Measurements from ENCODE around the gene SLC6A1. TPM values are rescaled to one million over a fixed set of nuclear protein-coding genes. Genes with fewer than 3 reads are reported as not detected.

The SLC6A1 gene
- total and polyA plus RNA-seq, 2 of the 4 experiments (the other 2 are of a cell fraction) = 0.02 TPM; not detected in 1

DNA sequence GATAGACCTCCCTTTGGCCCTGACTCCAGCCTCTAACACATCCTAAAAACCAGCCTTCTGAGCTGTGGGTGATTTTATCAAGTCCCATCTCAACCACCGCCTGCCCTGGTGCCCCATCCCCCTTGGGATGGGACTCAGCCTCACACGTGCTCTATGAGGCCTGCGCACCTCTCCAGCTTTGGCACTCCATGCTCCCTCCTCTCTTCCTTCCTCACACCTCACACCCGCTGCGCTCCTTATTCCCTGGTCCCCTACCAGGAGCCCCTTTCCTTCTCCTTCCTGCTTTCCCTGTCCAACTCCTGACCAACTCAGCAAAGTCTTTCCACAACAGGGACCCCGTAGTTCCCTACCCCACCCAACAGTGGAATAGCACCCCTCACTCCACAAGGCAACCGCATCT lies 18.4 kb upstream of the SLC6A1 start:
- dilution Hi-C loops (cut with HindIII; ENCODE audit: low sequenced_read_pairs, unreplicated experiment) = no loop called here
- Histone ChIP-seq H4K5ac (ENCODE audit: low read depth, low read length) (no peak overlapping the region), H2AFZ (replicated peaks; ENCODE audit: low read length, poor library complexity) (no peak overlapping the region), H3K23ac (ENCODE audit: low read depth, low read length) (no peak overlapping the region), H3K27me3 (ENCODE audit: control insufficient read depth, insufficient read depth, low read length) (peaks cover 17% of the 10 kb centered on the region), H3K18ac (ENCODE audit: low read depth, low read length) (no peak overlapping the region), H3K27ac (ENCODE audit: insufficient read depth, low read length) (no peak overlapping the region), H4K8ac (ENCODE audit: low read depth in 2 of 2, low read length in 2 of 2) (no peak overlapping the region), H2BK5ac (ENCODE audit: low read depth, low read length, poor library complexity, severe bottlenecking) (no peak overlapping the region), H3K4me2 (ENCODE audit: low read depth, low read length) (no peak overlapping the region), H3K79me1 (ENCODE audit: low read depth in 1 of 2, low read length in 2 of 2) (no peaks in the 10 kb centered on the region), H3K9ac (ENCODE audit: low read depth, low read length) (no peak overlapping the region), H3K9me3 (ENCODE audit: control insufficient read depth, insufficient read depth, low read length) (no peaks in the 10 kb centered on the region), H3K4ac (ENCODE audit: low read depth, low read length) (no peak overlapping the region), H4K20me1 (ENCODE audit: insufficient read depth, low read length) (no peaks in the 10 kb centered on the region), H2BK120ac (ENCODE audit: low read depth, low read length) (no peak overlapping the region), H2BK20ac (ENCODE audit: low read depth, low read length) (no peak overlapping the region), H3K4me1 (ENCODE audit: control insufficient read depth, insufficient read depth, low read length) (no peaks in the 10 kb centered on the region), H3K9me1 (ENCODE audit: insufficient read depth, low read length) (no peaks in the 10 kb centered on the region; the same call in 1 of the 2 replicates), H3K36me3 (ENCODE audit: control insufficient read depth, insufficient read depth, low read length) (no peaks in the 10 kb centered on the region), H2AK9ac (replicated peaks; ENCODE audit: low read depth, low read length, poor library complexity) (no peak overlapping the region), H3K56ac (ENCODE audit: extremely low read depth, insufficient read depth, low read length) (no peak overlapping the region), H4K91ac (ENCODE audit: insufficient read depth, low read depth, low read length) (no peak overlapping the region), H3K4me3 (ENCODE audit: insufficient read depth, low read depth, low read length) (no peak overlapping the region), H2BK15ac (ENCODE audit: low read depth, low read length) (no peak overlapping the region), H2AK5ac (ENCODE audit: low read depth, low read length) (no peak overlapping the region), H3K14ac (replicated peaks; ENCODE audit: low read depth, low read length) (no peak overlapping the region)
- ChIA-PET CTCF (no interaction called here), POLR2A (ENCODE audit: unreplicated experiment) (no interaction called here)
- TF ChIP-seq POLR2A (IDR thresholded peaks at IDR 0.05; ENCODE audit: low read depth, low read length) (no peak), CHD1 (IDR thresholded peaks at IDR 0.05; ENCODE audit: low read depth, low read length) (no peak), SMC3 (IDR thresholded peaks at IDR 0.05; ENCODE audit: low read depth, low read length) (no peak), RCOR1 (IDR thresholded peaks at IDR 0.05; ENCODE audit: insufficient replicate concordance, low read length) (no peak), CEBPB (IDR thresholded peaks at IDR 0.05; ENCODE audit: low read depth, low read length) (no peak), MAFK (IDR thresholded peaks at IDR 0.05; ENCODE audit: low read depth, low read length) (no peak), BHLHE40 (IDR thresholded peaks at IDR 0.05; ENCODE audit: low read depth, low read length) (no peak), RFX5 (IDR thresholded peaks at IDR 0.05; ENCODE audit: low read depth, low read length) (no peak), RAD21 (IDR thresholded peaks at IDR 0.05; ENCODE audit: low read length) (no peak), NFE2L2 (IDR thresholded peaks at IDR 0.05; ENCODE audit: low read depth, low read length) (no peak)
- TF ChIP-seq, protein P1, sequence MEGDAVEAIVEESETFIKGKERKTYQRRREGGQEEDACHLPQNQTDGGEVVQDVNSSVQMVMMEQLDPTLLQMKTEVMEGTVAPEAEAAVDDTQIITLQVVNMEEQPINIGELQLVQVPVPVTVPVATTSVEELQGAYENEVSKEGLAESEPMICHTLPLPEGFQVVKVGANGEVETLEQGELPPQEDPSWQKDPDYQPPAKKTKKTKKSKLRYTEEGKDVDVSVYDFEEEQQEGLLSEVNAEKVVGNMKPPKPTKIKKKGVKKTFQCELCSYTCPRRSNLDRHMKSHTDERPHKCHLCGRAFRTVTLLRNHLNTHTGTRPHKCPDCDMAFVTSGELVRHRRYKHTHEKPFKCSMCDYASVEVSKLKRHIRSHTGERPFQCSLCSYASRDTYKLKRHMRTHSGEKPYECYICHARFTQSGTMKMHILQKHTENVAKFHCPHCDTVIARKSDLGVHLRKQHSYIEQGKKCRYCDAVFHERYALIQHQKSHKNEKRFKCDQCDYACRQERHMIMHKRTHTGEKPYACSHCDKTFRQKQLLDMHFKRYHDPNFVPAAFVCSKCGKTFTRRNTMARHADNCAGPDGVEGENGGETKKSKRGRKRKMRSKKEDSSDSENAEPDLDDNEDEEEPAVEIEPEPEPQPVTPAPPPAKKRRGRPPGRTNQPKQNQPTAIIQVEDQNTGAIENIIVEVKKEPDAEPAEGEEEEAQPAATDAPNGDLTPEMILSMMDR (conservative IDR thresholded peaks at IDR 0.05; ENCODE audit: low read depth, low read length) = no peak
- TF ChIP-seq, protein P2, sequence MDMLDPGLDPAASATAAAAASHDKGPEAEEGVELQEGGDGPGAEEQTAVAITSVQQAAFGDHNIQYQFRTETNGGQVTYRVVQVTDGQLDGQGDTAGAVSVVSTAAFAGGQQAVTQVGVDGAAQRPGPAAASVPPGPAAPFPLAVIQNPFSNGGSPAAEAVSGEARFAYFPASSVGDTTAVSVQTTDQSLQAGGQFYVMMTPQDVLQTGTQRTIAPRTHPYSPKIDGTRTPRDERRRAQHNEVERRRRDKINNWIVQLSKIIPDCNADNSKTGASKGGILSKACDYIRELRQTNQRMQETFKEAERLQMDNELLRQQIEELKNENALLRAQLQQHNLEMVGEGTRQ (IDR thresholded peaks at IDR 0.05; ENCODE audit: low read depth, low read length) = no peak
- no peak for DNase-seq
- intact Hi-C loops (cut with micrococcal nuclease) = no loop called here
- WGBS, 2 experiments (ENCODE audit: extremely low coverage in 2 of 2, insufficient read length in 1 of 2) = 63% methylated on average over 5 of the region's 7 CpGs; no CpG with 5 or more reads in 1 of the 2 experiments
- no TSS peak for BruUV-seq (replicated peaks)
- no peak for ATAC-seq (ENCODE audit: low read depth)
- in situ Hi-C loops (cut with MboI; ENCODE audit: low sequenced_read_pairs) = no loop called here

All from IMR-90 (cell line).